ENCODE measurements around the gene CHCHD3. TPM values are rescaled to one million over a fixed set of nuclear protein-coding genes. Genes with fewer than 3 reads are reported as not detected.
A peak's percentile ranks its signal among the peaks of the same experiment; 100 is the strongest.

Gene CHCHD3
- total RNA-seq, 2 donors from 2014 or later = 30.0 to 65.1 TPM

DNA sequence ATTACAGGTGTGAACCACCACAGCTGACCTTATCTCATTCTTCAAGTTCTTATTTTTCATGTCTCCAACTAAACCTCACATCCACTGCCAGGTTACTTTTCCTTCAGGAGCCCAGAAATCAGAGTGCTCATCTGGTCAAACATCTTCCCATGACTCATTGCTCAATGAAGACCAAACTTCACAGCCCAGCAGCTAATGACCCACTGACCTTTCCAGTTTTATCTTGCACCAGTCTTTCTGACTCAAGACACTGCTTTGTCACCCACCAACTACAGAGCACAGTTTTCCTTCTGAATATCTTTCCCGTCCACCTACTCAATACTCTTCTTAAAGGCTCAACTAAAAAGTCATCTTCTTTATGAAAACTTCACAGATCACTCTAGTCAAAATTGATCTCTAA lies 245.1 kb downstream of the CHCHD3 start:
- Mint-ChIP-seq H3K9me3 (no peaks in the 10 kb centered on the region), H3K4me1 (no peaks in the 10 kb centered on the region), H3K27ac (no peak overlapping the region), H3K36me3 (ENCODE audit: low read depth) (peaks cover 40% of the 10 kb centered on the region), H3K4me3 (no peak overlapping the region), H3K27me3 (no peaks in the 10 kb centered on the region)
- ATAC-seq (replicated peaks) = no peak

- Mint-ChIP-seq H3K9me3 (peaks cover 4% of the 10 kb centered on the region), H3K4me3 (no peak overlapping the region), H3K36me3 (ENCODE audit: low read depth) (peaks cover 27% of the 10 kb centered on the region), H3K27me3 (no peaks in the 10 kb centered on the region), H3K27ac (no peak overlapping the region), H3K4me1 (peaks cover 8% of the 10 kb centered on the region)
- no peak for ATAC-seq (replicated peaks)
Measured at GRCh38 chr7:132830941-132831340, 250.9 kb downstream of the CHCHD3 start.

GRCh38 chr7:132828502-132828901 lies 253.4 kb downstream of the CHCHD3 start:
- ATAC-seq (replicated peaks) = peak; percentile 34
- H3K4me3 Mint-ChIP-seq = no peak overlapping the region
- no peak overlapping the region for H3K27ac Mint-ChIP-seq

GRCh38 chr7:132825932-132826835 lies 255.7 kb downstream of the CHCHD3 start:
- Mint-ChIP-seq H3K4me1 (peaks cover 8% of the 10 kb centered on the region), H3K27me3 (no peaks in the 10 kb centered on the region), H3K27ac (no peak overlapping the region), H3K36me3 (ENCODE audit: low read depth) (peaks cover 20% of the 10 kb centered on the region), H3K9me3 (peaks cover 4% of the 10 kb centered on the region), H3K4me3 (no peak overlapping the region)
- ATAC-seq (replicated peaks) = no peak

More at GRCh38 chr7:132828502-132828901, 253.4 kb downstream of the CHCHD3 start:
- Mint-ChIP-seq H3K27me3 (no peaks in the 10 kb centered on the region), H3K9me3 (peaks cover 4% of the 10 kb centered on the region), H3K4me1 (peaks cover 8% of the 10 kb centered on the region), H3K36me3 (ENCODE audit: low read depth) (peaks cover 21% of the 10 kb centered on the region)

DNA sequence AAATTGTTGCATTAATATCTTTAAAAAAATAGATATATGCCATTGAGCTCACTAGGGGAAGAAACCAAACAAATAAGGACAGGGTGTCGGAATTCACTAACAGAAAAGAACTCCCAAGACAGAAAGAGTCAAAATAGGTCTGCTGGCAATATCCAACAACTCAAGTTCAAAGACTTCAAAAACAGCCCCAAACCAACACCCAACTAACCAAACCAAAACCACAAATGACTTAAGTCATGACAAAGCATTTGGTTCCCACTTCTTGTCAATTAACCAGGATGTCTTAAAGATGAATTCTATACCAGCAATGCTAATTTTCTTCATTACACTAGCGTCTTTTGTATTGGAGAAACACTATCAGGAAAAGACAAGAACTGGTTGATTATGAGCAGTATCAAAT lies 256.7 kb downstream of the CHCHD3 start:
- H3K27me3 Mint-ChIP-seq = no peaks in the 10 kb centered on the region
- H3K4me1 Mint-ChIP-seq = peaks cover 8% of the 10 kb centered on the region
- no peak for ATAC-seq (replicated peaks)
- H3K27ac Mint-ChIP-seq = no peak overlapping the region
- H3K36me3 Mint-ChIP-seq (ENCODE audit: low read depth) = peaks cover 10% of the 10 kb centered on the region
- no peak overlapping the region for H3K4me3 Mint-ChIP-seq
- peaks cover 4% of the 10 kb centered on the region for H3K9me3 Mint-ChIP-seq

DNA sequence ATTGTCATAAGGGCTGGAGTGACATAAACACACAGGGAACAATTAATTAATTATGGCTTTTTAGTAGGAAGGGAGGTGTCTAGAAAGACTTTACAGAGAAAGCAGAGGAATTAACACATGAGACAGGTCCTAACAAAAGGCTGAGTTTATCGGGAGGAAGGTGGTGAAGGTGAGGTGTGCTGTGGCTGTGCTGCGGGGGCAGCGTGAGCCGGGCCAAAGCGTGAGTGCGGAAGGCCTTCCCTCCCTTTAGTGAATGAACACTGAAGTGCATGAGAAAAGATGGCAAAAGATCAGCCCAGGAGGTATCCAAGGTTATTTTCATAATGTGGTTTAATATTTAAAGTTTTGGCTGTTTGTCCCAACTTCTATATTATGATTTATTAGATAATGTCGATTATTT lies 262.2 kb downstream of the CHCHD3 start:
- Mint-ChIP-seq H3K9me3 (no peaks in the 10 kb centered on the region), H3K4me1 (no peaks in the 10 kb centered on the region), H3K36me3 (ENCODE audit: low read depth) (no peaks in the 10 kb centered on the region), H3K27ac (no peak overlapping the region), H3K27me3 (no peaks in the 10 kb centered on the region), H3K4me3 (no peak overlapping the region)
- no peak for ATAC-seq (replicated peaks)

DNA sequence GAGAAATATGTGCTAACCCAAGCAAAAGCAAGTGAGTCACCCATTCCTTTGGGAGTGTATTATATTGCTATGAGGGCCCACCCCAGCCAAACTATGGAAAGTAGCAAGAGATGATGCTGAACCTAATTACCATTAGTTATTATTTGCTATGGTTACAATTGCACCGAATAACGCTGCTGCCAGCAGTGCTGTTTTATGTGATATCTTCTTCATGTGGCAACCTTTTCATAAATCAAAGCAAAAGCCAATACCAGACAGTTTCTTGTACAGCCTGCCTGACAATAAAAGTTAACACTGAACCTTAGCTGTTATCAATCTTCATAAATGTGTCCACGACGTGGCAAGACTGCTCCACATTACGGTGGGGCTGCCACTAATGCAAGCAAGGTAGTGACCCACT lies 263.9 kb downstream of the CHCHD3 start:
- no peaks in the 10 kb centered on the region for H3K36me3 Mint-ChIP-seq (ENCODE audit: low read depth)
- no peak overlapping the region for H3K27ac Mint-ChIP-seq
- no peak overlapping the region for H3K4me3 Mint-ChIP-seq
- ATAC-seq (replicated peaks) = no peak
- H3K4me1 Mint-ChIP-seq = no peaks in the 10 kb centered on the region
- H3K9me3 Mint-ChIP-seq = no peaks in the 10 kb centered on the region
- no peaks in the 10 kb centered on the region for H3K27me3 Mint-ChIP-seq

DNA sequence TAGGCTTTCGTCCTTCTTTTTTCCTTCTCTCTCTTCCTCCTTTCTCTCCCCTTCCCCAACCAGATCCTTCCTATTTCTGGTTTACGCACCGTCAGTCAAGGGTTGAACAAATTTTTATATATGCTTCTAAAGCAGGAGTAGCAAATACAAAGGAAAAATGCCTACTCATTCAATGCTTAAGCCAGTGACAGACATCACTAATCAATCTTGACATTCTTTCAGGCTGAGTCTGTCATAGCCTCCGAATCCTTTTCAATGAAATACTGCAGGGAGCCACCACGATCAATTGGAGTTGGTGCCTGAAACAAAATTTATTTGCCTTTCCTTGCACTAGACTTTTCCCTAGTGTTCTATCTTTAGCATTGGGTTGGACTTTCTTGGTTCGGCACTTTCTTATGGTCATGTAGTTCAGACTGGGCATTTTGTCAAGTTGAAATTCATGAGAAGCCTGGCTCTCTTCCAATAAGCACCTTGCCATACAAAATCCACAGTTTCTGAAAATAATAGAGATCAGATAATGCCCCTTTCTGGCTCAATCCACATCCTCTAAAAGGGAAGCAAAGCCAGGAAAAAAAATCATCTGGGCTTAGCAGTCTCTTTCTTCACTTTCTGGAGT lies 266.1 kb downstream of the CHCHD3 start:
- Mint-ChIP-seq H3K27ac (no peak overlapping the region), H3K9me3 (peaks cover 9% of the 10 kb centered on the region), H3K27me3 (no peaks in the 10 kb centered on the region), H3K36me3 (ENCODE audit: low read depth) (no peaks in the 10 kb centered on the region), H3K4me1 (no peaks in the 10 kb centered on the region), H3K4me3 (no peak overlapping the region)
- ATAC-seq (replicated peaks) = no peak

DNA sequence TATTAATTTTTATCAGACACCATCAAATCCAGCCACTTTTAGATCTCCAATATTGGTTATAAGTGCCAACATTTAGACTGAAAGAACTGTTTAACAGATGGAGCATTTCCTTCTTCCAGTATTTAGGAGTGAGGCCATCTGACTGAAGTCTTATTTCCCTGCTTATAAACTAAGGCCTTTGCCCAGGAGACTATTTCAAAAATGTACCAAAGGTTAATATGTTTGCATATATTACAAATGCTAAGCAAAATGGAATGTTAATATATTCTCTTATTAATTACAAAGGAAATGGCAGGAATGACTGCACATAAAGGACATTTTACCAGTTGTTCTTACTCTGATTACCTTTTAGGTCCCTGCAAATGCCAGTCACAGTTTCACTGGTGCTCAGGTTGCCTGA lies 266.8 kb downstream of the CHCHD3 start:
- Mint-ChIP-seq H3K36me3 (ENCODE audit: low read depth) (no peaks in the 10 kb centered on the region), H3K9me3 (peaks cover 9% of the 10 kb centered on the region), H3K4me1 (no peaks in the 10 kb centered on the region), H3K27me3 (no peaks in the 10 kb centered on the region), H3K27ac (no peak overlapping the region), H3K4me3 (no peak overlapping the region)
- ATAC-seq (replicated peaks) = no peak

GRCh38 chr7:132810561-132810960 lies 271.3 kb downstream of the CHCHD3 start:
- Mint-ChIP-seq H3K36me3 (ENCODE audit: low read depth) (no peaks in the 10 kb centered on the region), H3K4me1 (no peaks in the 10 kb centered on the region), H3K27ac (no peak overlapping the region), H3K4me3 (no peak overlapping the region), H3K27me3 (no peaks in the 10 kb centered on the region), H3K9me3 (peaks cover 9% of the 10 kb centered on the region)
- ATAC-seq (replicated peaks) = no peak

GRCh38 chr7:132806834-132807233 lies 275.1 kb downstream of the CHCHD3 start:
- no peaks in the 10 kb centered on the region for H3K27me3 Mint-ChIP-seq
- no peaks in the 10 kb centered on the region for H3K4me1 Mint-ChIP-seq
- no peak overlapping the region for H3K4me3 Mint-ChIP-seq
- no peak for ATAC-seq (replicated peaks)
- H3K36me3 Mint-ChIP-seq (ENCODE audit: low read depth) = no peaks in the 10 kb centered on the region
- H3K9me3 Mint-ChIP-seq = peaks cover 4% of the 10 kb centered on the region
- H3K27ac Mint-ChIP-seq = no peak overlapping the region

DNA sequence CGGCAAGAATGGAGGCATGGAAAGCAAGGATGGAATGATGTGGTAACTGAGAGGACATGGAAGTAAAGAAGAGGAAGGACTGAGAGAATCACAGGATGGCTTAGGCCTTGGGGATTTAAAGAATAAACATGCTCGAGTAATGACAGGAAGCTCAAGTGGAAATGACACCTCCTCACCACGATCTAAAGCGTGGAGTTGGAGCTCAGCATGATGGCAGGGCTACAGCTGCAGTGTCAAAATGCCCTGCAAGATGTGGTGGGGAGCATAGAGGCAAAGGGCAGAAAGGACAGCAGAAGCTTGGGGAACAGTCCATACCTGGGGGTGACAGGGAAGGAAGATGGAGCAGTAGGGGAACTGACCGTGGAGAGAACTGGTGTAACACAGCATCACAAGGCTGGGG lies 276.1 kb downstream of the CHCHD3 start:
- Mint-ChIP-seq H3K27me3 (no peaks in the 10 kb centered on the region), H3K4me1 (no peaks in the 10 kb centered on the region), H3K9me3 (no peaks in the 10 kb centered on the region), H3K36me3 (ENCODE audit: low read depth) (no peaks in the 10 kb centered on the region), H3K4me3 (no peak overlapping the region), H3K27ac (no peak overlapping the region)
- no peak for ATAC-seq (replicated peaks)

GRCh38 chr7:132804849-132805485 lies 276.9 kb downstream of the CHCHD3 start:
- no peaks in the 10 kb centered on the region for H3K4me1 Mint-ChIP-seq
- ATAC-seq (replicated peaks) = no peak
- H3K36me3 Mint-ChIP-seq (ENCODE audit: low read depth) = no peaks in the 10 kb centered on the region
- H3K27ac Mint-ChIP-seq = no peak overlapping the region
- H3K4me3 Mint-ChIP-seq = no peak overlapping the region
- no peaks in the 10 kb centered on the region for H3K9me3 Mint-ChIP-seq
- H3K27me3 Mint-ChIP-seq = no peaks in the 10 kb centered on the region

DNA sequence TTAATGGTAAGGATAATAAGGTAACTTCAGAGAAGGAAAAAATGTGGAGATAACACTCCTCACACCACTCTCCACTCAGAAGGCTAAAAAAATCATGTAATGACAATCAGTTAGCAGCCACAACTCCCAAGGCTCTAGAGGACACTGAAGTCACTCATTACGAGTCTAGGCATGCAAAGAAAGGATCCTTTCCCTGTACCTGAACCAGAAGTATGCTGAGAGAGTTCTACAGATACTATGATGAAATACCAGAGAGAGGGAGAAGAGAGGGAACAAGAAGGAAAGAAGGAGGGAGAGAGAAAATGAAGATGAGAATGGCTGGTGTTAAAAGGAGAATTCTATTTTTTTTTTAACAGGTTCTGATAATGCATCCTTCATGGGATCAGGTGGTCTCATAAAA lies 281.4 kb downstream of the CHCHD3 start:
- no peaks in the 10 kb centered on the region for H3K27me3 Mint-ChIP-seq
- peaks cover 20% of the 10 kb centered on the region for H3K36me3 Mint-ChIP-seq (ENCODE audit: low read depth)
- no peak overlapping the region for H3K4me3 Mint-ChIP-seq
- H3K27ac Mint-ChIP-seq = no peak overlapping the region
- H3K4me1 Mint-ChIP-seq = peaks cover 6% of the 10 kb centered on the region
- ATAC-seq (replicated peaks) = no peak
- H3K9me3 Mint-ChIP-seq = no peaks in the 10 kb centered on the region

GRCh38 chr7:132799081-132799413 lies 282.8 kb downstream of the CHCHD3 start:
- no peak overlapping the region for H3K4me3 Mint-ChIP-seq
- ATAC-seq (replicated peaks) = no peak
- no peaks in the 10 kb centered on the region for H3K9me3 Mint-ChIP-seq
- peaks cover 6% of the 10 kb centered on the region for H3K4me1 Mint-ChIP-seq
- H3K27me3 Mint-ChIP-seq = no peaks in the 10 kb centered on the region
- H3K27ac Mint-ChIP-seq = no peak overlapping the region
- peaks cover 34% of the 10 kb centered on the region for H3K36me3 Mint-ChIP-seq (ENCODE audit: low read depth)
